ENCODE results near the gene ACE2. TPM values are rescaled to one million over a fixed set of nuclear protein-coding genes. Genes with fewer than 3 reads are reported as not detected.

Gene ACE2
- total and polyA plus RNA-seq, 2 donors (not counting 3 experiments of a cell fraction or from before 2014, with no cell fraction given) = not detected

DNA sequence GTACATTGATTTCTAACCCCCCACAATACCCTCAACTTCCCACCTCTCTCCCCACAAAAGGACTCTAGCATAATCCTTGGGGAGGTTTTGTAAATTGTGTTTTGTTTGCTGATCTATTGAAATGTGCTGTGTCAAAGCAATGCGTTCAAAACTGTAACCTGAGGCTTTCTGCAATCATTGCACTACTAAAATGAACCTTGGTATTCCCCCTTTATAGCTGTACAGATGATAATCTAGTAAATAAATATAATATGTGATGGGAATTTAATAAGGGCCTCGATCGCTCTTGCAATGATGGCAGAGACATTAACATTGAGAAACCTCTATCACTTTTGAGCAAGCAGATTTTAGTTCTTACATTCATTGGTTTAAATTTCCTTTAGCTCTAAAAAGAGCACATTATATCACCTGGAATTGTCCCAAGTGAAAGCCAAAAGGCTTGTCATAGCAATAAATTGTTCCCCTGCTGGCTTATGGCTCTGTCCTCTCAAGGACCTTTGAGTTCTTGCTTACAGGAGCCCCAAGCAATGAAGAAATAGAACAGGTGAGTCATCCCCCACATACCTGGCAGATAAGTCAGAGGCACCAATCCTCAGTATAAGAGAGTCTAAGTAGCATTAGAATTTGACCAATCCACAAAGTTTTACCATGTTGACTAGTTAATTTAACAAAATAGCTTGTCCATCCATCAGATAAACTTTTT, 18.4 kb upstream of the ACE2 start:
- Histone ChIP-seq H3K4me2 (ENCODE audit: insufficient read depth, low read length) (no peak overlapping the region), H3K9ac (replicated peaks; ENCODE audit: extremely low read depth, insufficient read depth, low read length) (no peak overlapping the region), H3K27ac (ENCODE audit: insufficient read depth, low read depth, low read length) (no peak overlapping the region), H3K79me2 (ENCODE audit: control insufficient read depth, insufficient read depth, low read length) (no peaks in the 10 kb centered on the region), H3K9me1 (replicated peaks; ENCODE audit: control insufficient read depth, extremely low read depth, insufficient read depth, low read length) (no peaks in the 10 kb centered on the region), H3K36me3 (ENCODE audit: control insufficient read depth in 2 of 2, extremely low read depth in 1 of 2, insufficient read depth in 2 of 2, low read length in 2 of 2) (no peaks in the 10 kb centered on the region), H2AFZ (ENCODE audit: low read depth, low read length) (no peak overlapping the region), H3K27me3 (ENCODE audit: control insufficient read depth in 2 of 2, insufficient read depth in 2 of 2, low read length in 2 of 2) (peaks cover 0 to 1% of the 10 kb centered on the region in 2 experiments), H4K20me1 (replicated peaks; ENCODE audit: control insufficient read depth, extremely low read depth, insufficient read depth, low read length) (no peaks in the 10 kb centered on the region), H3K4me3 (replicated peaks in 1 of 3; ENCODE audit: insufficient read depth in 1 of 3, low read depth in 1 of 3, low read length in 3 of 3) (no peak overlapping the region), H3K9me3 (replicated peaks; ENCODE audit: control insufficient read depth, insufficient read depth, low read length) (no peaks in the 10 kb centered on the region), H3K4me1 (ENCODE audit: control insufficient read depth, extremely low read depth, insufficient read depth, low read length) (no peaks in the 10 kb centered on the region)
- CTCF ChIA-PET = no interaction called here
- no peak for TF ChIP-seq FOS (IDR thresholded peaks at IDR 0.05; ENCODE audit: borderline replicate concordance, insufficient read depth, low read length)
- TF ChIP-seq POLR2A (IDR thresholded peaks at IDR 0.05; ENCODE audit: low read depth, low read length) = no peak
- TF ChIP-seq EZH2 (IDR thresholded peaks at IDR 0.05; ENCODE audit: borderline replicate concordance, low read depth, low read length, severe bottlenecking) = no peak
- no peak for TF ChIP-seq JUN (IDR thresholded peaks at IDR 0.05; ENCODE audit: borderline replicate concordance, insufficient read depth, insufficient read length, low read depth)
- no peak for TF ChIP-seq MAX (IDR thresholded peaks at IDR 0.05; ENCODE audit: insufficient read depth, insufficient read length)
- no peak for TF ChIP-seq GATA2 (IDR thresholded peaks at IDR 0.05; ENCODE audit: insufficient read depth, insufficient read length, low read depth, low read length)
- TF ChIP-seq POLR2AphosphoS5 (IDR thresholded peaks at IDR 0.05; ENCODE audit: insufficient read depth, low read depth, low read length) = no peak
- TF ChIP-seq, protein P1, sequence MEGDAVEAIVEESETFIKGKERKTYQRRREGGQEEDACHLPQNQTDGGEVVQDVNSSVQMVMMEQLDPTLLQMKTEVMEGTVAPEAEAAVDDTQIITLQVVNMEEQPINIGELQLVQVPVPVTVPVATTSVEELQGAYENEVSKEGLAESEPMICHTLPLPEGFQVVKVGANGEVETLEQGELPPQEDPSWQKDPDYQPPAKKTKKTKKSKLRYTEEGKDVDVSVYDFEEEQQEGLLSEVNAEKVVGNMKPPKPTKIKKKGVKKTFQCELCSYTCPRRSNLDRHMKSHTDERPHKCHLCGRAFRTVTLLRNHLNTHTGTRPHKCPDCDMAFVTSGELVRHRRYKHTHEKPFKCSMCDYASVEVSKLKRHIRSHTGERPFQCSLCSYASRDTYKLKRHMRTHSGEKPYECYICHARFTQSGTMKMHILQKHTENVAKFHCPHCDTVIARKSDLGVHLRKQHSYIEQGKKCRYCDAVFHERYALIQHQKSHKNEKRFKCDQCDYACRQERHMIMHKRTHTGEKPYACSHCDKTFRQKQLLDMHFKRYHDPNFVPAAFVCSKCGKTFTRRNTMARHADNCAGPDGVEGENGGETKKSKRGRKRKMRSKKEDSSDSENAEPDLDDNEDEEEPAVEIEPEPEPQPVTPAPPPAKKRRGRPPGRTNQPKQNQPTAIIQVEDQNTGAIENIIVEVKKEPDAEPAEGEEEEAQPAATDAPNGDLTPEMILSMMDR (IDR thresholded peaks at IDR 0.05; ENCODE audit: extremely low read depth in 1 of 2, insufficient read depth in 1 of 2, low read depth in 1 of 2, low read length in 2 of 2) = no peak
- TF ChIP-seq MYC (IDR thresholded peaks at IDR 0.05; ENCODE audit: low read depth, low read length) = no peak
- dilution Hi-C loops (cut with MboI; ENCODE audit: extremely low pct_ligation_motif_present, low sequenced_read_pairs) (no loop called here), intact Hi-C loops (cut with micrococcal nuclease) (no loop called here)
- DNase-seq (ENCODE audit: low read depth, low spot score) (no peak), FAIRE-seq (no peak)
- POLR2A ChIA-PET = no interaction called here
- no TSS peak for BruUV-seq (replicated peaks)

Data from endothelial cell of umbilical vein (primary cell).